ENCODE measurements around the gene EPB41L4B.
"Not testable (repeated sequence)": the region's sequence is repeated elsewhere in the genome, so short reads cannot be mapped to it uniquely, and the experiment has no call there.

EPB41L4B gene

DNA sequence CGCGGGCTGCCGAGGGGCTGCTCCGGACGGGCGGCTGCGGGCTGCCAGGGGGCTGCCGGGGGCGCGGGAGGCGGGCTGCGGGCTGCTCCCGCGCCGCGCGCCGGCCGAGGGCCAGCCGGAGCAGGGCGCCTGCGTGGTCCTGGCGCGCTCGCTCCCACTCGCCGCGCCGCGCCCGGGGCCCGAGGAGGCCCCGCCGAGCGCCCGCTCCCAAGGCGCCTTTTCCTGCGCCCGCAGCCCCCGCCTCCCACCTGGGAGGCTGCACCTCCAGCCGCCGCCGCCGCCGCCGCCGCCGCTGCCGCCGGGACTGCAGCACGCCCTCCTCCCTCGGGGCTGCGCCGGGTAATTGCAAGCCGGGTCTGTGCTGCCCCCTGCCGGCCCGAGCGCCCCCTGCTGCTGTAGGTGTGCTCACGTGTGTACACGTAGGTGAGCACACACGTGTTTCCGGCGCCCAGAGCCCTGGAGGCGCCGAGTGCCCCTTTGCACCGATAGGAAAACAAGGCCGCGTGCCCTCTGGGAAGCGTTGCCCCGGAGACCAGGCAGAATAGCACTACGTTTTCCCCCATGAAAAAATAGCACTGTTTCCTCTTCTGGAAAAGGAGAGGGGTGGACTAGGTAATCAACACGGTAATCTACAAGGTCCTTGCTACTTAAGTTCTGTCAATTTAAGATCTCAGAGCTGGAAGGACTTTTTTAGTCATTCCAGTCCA, at the start of gene EPB41L4B:
Gene EPB41L4B (minus strand): TSS at position 318 of the 707 bp plus-strand sequence. CDS start 613 bp downstream, outside the sequence.
- DNase-seq (ENCODE audit: low spot score) = peak; percentile 89

- no peak for DNase-seq (ENCODE audit: low spot score)
These were observed 48.4 kb upstream of the EPB41L4B start for GRCh38 chr9:109369285-109369684.

GRCh38 chr9:109360771-109361170, 39.9 kb upstream of the EPB41L4B start:
- no peak for DNase-seq (ENCODE audit: low spot score)

DNA sequence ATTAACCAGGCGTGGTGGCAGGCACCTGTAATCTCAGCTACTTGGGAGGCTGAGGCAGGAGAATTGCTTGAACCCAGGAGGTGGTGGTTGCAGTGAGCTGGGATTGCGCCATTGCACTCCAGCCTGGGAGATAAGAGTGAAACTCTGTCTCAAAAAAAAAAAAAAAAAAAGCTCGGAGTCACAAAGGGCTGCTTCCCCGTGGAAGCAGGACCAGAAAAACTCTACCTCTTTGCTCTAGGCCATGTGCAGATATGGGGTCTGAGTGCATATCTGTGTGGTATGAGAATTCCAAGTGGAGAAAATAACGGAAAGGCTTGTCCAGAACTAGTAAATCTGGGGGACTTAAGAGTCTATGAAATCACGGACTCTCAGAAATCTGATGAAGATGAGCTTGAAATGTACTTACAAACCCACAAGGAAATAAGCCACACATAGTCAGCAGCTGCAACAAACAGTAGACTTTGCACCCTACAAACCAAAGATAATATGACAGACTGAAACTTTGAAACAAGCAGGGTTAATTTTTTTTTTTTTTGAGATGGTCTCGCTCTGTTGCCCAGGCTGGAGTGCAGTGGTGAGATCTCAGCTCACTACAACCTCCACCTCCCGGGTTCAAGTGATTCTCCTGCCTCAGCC, 38.2 kb upstream of the EPB41L4B start:
- DNase-seq (ENCODE audit: low spot score) = not testable (repeated sequence)

GRCh38 chr9:109355564-109356297, 34.9 kb upstream of the EPB41L4B start:
- DNase-seq (ENCODE audit: low spot score) = no peak

GRCh38 chr9:109354190-109354589, 33.3 kb upstream of the EPB41L4B start:
- DNase-seq (ENCODE audit: low spot score) = no peak

GRCh38 chr9:109351032-109351431, 30.2 kb upstream of the EPB41L4B start:
- no peak for DNase-seq (ENCODE audit: low spot score)

DNA sequence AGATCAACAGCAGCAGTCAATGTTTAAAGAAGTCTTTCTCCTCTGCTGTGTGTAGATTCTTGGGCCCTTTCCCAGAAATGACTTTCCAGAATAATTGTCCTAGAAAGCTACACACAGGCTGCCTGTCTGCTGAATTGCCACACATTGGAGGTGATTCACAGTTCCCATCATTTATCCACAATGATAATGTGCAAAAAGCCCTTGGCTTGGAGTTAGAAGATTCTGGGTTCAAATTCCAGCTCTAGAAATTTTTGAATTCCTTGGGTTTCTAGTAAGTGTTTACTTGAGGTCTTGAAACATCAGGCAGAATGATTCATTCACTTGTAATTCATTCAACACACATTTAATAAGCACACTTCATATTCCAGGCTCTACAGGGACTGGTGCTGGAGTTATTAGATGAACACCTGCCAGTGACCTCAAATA, 28.6 kb upstream of the EPB41L4B start:
- DNase-seq (ENCODE audit: low spot score) = peak; percentile 85

DNA sequence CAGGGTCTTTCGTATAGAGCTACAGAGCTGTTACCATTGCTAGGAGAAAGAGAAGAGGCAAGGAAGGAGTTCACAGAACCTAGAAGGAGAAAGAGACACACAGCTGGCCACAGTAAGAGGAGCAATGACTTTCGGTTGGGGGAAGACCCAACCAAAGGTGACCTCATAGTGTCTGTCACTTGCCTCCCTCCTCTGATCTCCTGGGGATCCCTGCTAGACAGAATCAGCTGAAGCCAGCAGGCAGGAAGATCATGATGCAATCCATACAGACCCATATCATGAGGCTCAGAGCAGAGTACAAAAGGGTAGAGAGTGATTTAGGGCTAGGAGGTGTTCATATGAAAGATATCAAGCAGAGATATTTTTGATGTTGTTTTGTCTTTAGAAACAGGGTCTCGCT, 26.0 kb upstream of the EPB41L4B start:
- no peak for DNase-seq (ENCODE audit: low spot score)

- DNase-seq (ENCODE audit: low spot score) = no peak
These were observed 24.0 kb upstream of the EPB41L4B start for GRCh38 chr9:109344866-109345265.

DNA sequence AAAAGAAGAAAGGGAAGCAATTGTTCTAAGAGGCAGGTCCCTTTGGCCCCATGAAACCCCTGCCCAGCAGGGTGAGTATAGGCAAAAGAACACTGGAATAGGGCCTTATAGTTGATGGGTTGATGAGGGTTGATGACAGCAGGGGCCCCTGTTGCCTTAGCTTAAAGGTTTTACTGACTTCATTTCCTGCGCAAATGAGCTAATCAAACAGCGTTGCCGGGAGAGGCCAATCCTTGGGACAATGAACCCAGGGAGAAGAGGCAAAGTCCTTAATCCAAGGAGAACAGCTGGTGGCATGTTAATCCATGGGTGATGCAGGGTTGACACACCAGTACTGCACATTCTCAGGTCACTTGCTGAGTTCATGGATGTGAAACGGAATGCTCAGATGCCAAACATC, 22.0 kb upstream of the EPB41L4B start:
- DNase-seq (ENCODE audit: low spot score) = no peak

DNA sequence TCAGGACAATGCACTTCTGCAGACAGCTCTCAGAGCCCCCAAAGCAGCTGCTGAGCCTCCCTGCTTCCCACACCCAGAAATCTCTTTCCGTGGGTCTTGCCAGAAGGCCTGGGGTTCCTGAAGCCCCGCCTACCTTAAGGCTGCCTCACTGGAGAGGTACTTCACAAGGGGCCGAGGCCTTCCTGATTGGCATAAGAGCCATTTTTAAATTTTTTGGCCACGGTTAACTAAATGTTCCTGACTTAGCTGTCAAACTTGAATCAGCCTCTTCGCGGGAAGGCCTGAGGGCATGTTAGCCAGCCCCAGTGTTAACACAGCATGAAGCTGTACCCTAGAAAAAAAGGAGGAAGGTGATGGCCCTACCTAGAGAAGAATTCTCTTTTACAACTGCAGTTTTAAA, 20.7 kb upstream of the EPB41L4B start:
- DNase-seq (ENCODE audit: low spot score) = no peak

DNA sequence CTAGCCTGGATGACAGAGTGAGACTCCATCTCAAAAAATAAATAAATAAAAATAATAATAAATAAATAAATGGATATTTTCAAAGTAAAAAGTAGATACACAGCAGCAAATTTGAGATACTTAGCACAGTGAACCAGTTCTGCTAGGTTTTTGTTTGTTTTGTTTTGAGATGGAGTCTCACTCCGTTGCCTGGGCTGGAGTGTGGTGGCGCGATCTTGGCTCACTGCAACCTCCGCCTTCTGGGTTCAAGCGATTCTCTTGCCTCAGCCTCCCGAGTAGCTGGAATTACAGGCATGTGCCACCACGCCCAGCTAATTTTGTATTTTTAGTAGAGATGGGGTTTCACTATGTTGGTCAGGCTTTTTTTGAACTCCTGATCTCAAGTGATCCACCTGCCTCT, 20.1 kb upstream of the EPB41L4B start:
- not testable (repeated sequence) for DNase-seq (ENCODE audit: low spot score)

DNA sequence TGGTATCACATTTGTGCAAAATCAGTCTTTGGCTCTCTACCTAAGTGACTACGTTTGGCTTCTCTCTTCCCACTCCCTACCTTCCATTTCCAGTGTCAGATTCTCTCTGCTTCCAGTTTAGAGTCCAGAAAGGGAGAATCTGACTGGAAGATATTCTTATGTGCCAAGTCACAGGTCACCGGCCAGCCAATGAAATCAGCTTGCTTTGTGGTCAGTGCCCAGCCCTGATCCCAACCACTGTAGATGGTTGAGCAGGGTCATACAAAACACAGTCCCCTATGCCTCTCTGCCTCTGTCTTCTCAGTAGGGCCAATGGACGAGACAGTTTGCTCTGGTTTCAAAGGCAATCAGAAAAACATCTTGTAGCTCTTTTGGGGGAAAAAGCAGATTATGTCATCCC, 15.6 kb upstream of the EPB41L4B start:
- no peak for DNase-seq (ENCODE audit: low spot score)

DNA sequence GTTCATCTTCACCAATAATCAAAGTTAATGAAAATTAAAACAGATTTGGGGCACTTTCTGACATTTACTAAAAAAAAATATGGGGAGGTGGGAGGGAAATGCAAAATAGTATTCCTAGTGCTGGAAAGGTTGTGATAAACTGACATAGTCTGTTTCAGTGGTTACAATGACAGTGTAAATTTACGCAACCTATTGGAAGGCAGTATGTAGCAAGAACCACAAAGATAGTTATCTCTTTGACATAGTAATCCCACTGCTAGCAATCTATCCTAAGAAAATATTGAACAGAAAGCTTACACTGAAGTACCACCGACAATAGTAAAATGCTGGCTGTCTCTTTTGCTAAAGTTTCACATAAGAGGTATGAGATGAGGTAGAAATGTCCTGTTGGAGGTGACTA, 15.1 kb upstream of the EPB41L4B start:
- DNase-seq (ENCODE audit: low spot score) = no peak

DNA sequence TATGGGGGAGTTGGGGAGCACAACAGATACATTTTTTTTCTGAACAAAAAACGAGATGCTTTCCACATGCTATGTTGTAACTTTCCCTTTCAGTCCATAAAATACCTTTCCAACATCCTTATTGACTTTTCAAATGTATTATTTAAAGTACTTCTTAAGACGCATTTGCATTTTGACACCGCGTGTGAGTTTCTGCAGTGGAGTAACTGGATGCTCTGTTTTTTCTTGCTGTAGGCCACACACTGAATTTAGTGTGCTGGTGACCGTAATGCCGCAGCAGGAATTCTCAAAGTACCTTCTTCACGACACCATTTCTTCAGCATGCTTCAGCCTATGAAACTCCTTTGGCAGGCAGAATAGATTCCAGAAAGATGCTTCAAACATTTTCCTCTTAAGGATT, 14.3 kb upstream of the EPB41L4B start:
- no peak for DNase-seq (ENCODE audit: low spot score)

GRCh38 chr9:109331353-109331752, 10.5 kb upstream of the EPB41L4B start:
- DNase-seq (ENCODE audit: low spot score) = peak; percentile 63

DNA sequence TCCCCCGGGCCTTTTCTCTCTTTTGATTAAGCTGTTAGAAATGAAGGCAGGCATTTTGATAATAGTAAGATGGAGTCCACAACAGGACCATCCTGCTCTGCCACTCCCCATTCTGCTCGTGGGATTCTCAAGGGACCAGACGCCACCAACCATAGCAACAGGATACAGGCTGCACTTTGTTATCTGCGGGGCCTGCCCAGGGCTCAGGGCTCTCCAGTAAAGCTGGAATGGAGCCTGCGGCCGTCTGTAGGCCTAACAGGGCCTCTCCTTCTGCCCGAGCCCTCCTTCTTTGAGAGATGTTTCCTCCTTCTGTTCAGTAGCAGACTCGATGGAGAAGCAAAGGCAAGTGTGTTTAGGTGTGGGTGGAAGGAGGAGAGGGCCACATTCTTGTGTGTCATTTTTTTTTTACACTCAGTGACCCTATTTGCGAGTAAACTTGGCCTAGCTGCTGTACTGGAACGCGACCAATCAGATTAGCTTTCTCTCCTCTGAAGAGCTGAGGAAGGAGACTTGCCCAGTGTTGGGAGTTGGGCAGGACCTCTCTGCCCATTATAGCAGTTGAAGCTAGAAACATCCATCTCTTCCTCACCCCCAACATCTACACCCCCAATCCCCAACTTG, 8.9 kb upstream of the EPB41L4B start:
- no peak for DNase-seq (ENCODE audit: low spot score)

DNA sequence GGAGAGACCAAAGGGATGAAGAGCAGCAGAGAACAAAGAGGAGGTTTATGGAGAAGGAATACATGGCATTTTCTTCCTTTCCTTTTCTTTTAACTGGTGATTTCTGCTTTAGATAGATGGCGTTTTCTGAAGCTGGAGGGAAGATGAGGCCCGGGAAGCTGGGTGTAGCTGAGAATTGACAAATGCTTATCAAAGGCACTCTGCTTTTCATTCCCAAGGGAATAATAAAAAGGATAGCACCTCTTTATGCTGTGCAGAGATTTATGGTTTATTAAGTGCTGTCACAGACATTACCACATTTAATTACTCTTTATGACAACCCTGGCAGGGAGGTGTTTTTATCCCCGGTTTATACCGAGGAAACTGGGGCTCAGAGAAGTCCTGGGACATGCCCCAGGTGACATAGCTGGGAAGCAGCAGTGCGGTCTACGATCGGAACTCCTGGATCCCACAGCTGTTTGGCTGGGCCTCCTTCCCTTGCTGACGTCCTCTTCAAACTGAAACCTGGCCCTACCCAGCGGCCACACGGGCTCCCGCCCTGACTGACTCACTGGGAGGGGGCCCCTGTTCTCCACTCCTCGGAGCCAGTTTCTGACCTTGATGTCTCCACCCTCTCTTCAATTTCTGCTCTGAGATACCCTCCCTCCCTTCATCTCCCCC, 8.2 kb upstream of the EPB41L4B start:
- peak; percentile 91 for DNase-seq (ENCODE audit: low spot score)

DNA sequence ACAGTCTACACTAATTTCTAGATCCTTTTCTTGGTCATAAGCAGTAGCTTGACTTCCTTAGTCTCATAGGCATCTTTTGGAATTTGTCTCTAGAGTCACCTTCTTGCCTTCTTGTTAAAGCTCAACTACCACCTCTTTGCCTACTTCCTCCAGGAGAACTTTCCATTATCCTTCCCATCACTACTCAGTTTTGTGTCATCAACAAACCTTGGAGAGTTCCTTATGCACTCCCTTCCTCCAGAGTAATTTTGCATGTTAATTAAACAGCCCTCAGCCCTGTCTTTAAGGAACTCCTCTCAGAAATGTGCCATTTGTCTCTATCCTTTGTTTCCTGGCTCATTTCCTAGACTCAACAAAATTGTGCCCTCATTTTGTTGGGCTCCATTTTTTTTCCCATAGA, 4.2 kb upstream of the EPB41L4B start:
- DNase-seq (ENCODE audit: low spot score) = no peak

DNA sequence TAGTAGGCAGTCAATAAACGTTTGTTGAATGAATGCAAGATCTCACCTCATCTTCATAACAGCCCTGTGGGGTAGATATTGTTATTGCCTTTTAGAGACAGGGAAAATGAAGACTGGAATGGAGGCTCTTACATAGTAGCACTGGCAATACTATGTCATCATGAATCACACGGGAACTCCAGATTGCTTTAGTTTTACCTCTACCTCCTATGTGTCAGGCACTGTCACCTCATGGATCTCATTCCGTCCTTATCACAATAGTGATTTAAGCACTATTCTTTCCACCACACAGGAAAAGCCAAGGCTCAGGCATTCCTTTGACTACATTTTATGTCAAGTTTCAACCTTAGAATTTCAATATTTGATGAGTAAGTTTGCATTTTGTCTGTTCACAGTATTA, 2.9 kb upstream of the EPB41L4B start:
- DNase-seq (ENCODE audit: low spot score) = no peak

GRCh38 chr9:109321727-109322126, 868 bp upstream of the EPB41L4B start:
- no peak for DNase-seq (ENCODE audit: low spot score)
